Stomach (tissue), 9 donors: ENCODE data around the gene SOX15. TPM values are rescaled to one million over a fixed set of nuclear protein-coding genes. Genes with fewer than 3 reads are reported as not detected.
A peak's percentile ranks its signal among the peaks of the same experiment; 100 is the strongest.

Experiments
- DNase-seq, 2 donors: peaks; one replicate each; pipeline versions ENCODE4 v3.0.0 to v3.0.0-alpha.2; 2013 to 2019
- H3K27ac ChIP-seq, 5 donors: fragments of 200-600 bp in 4 of 5; sonication (generic) in 4 of 5; one replicate each; pipeline ENCODE4 v1.5.1; 2013 to 2019; ENCODE audit warnings: mild to moderate bottlenecking in 1 of 5, moderate library complexity in 1 of 5
- H3K27me3 ChIP-seq, 3 donors: fragments of 200-600 bp; sonication (generic); one replicate each; pipeline ENCODE4 v1.5.1; 2017 to 2019; ENCODE audit warnings: mixed run types in 1 of 3
- H3K36me3 ChIP-seq, 4 donors: fragments of 200-600 bp; sonication (generic); 1 replicate in 3 of 4; 2 replicates in 1 of 4; pipeline ENCODE4 v1.5.1; 2016 to 2019
- H3K4me1 ChIP-seq, 4 donors: fragments of 200-600 bp; sonication (generic); one replicate each; pipeline ENCODE4 v1.5.1; 2016 to 2019
- H3K4me3 ChIP-seq, 4 donors: fragments of 200-600 bp; sonication (generic) in 3 of 4; one replicate each; pipeline ENCODE4 v1.5.1; 2016 to 2019; ENCODE audit warnings: mild to moderate bottlenecking in 1 of 4
- H3K9me3 ChIP-seq, 4 donors: fragments of 200-600 bp; sonication (generic); one replicate each; pipeline ENCODE4 v1.5.1; 2016 to 2019
- EP300 ChIP-seq: sonication (generic); formaldehyde crosslinking; IDR thresholded peaks from one replicate; pipeline ENCODE4 v1.6.1; 2017; ENCODE audit warnings: antibody characterized with exemption
- POLR2A ChIP-seq, 4 donors: fragments of 450-650 bp; IDR thresholded peaks; one replicate each; pipeline ENCODE4 v1.6.1; 2016; ENCODE audit warnings: antibody characterized with exemption in 4 of 4, control low read depth in 2 of 4, mild to moderate bottlenecking in 1 of 4, moderate library complexity in 1 of 4
- POLR2AphosphoS5 ChIP-seq, 3 donors: sonication (generic); formaldehyde crosslinking; IDR thresholded peaks; one replicate each; pipeline ENCODE4 v1.6.1; 2016; ENCODE audit warnings: antibody characterized with exemption in 3 of 3
- WGBS, 5 donors: extraction: QIAGEN DNeasy Blood & Tissue Kit in 3 of 5; methylation state at CpG; one replicate each; pipeline versions ENCODE4 v1.1.5 to v1.1.7; 2013 to 2018; 5-methylcytosine and 5-hydroxymethylcytosine counted together
- intact Hi-C: fragments of 100-400 bp; cut with DNase I; formaldehyde crosslinking; loops from one replicate; pipeline ENCODE4 v1.15.1; 2023; ENCODE audit warnings: low total_unique reads
- polyA plus RNA-seq, 3 donors: library from polyadenylated mRNA; stranded (reverse); fragments of 200-250 nt; gene quantifications; one replicate each; pipeline ENCODE4 v1.2.3, GENCODE V29; 2013
- total RNA-seq, 5 donors: library from RNA; depleted of rRNA; stranded (reverse); fragments of >200 nt; gene quantifications; one replicate each; pipeline versions ENCODE4 v1.1.0 to v1.2.3, GENCODE V29; 2014 to 2016
- TF ChIP-seq, protein P1 (sequence below), 7 experiments: fragments of 450-650 bp in 4 of 7; fragments of 200-600 bp in 3 of 7; sonication (generic) in 3 of 7; IDR thresholded peaks; one replicate each; pipeline ENCODE4 v1.5.1; 2016 to 2019; ENCODE audit warnings: antibody characterized with exemption in 7 of 7, control low read depth in 2 of 7, mild to moderate bottlenecking in 1 of 7
- donor health status: healthy with polysubstance abuse.
- donor health status: Bipolar disorder and iron deficiency.
- donor health status: healthy.

SOX15 gene
- total and polyA plus RNA-seq, 8 donors, result 0.76 to 48.1 (median 1.3) TPM; not detected in 4

DNA sequence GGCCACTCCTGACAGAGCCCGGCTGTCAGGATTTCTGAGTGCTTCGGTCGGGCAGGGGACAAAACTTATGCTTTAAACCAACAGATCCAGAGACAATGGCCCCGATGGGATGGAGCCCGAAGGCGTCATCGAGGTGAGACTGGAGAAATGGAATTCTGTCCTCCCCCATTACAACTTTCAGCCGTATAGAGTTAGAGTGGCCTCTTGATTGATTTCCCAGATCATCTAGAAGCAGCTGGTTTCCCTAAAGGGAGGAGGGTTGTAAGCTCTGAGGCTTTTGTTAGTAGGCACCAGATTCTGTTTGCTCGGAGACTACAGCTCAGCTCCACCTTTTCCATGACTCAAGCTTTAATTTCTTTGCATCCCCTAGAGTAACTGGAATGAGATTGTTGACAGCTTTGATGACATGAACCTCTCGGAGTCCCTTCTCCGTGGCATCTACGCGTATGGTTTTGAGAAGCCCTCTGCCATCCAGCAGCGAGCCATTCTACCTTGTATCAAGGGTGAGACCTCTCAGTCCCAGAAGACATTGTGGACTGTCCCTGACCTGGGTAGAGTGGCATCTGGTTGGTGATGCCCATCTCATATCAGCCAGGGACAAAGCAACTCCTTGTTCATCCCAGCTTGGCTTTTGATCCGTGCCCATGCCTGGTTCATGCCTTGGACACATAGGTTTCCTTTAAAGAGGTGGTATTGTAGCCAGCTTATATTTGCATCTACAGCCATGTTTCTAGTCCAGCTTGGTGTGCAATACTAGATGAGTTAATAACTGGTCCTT, 15.5 kb downstream of the SOX15 start:
- H3K4me3 ChIP-seq, result peak overlapping the region; percentile 94 to 100 (median 99)
- intact Hi-C loops, result no loop called here
- 11 to 25% (median 16%) methylated on average over 14 to 15 of the region's 15 CpGs for WGBS, 5 donors
- TF ChIP-seq, protein P1, sequence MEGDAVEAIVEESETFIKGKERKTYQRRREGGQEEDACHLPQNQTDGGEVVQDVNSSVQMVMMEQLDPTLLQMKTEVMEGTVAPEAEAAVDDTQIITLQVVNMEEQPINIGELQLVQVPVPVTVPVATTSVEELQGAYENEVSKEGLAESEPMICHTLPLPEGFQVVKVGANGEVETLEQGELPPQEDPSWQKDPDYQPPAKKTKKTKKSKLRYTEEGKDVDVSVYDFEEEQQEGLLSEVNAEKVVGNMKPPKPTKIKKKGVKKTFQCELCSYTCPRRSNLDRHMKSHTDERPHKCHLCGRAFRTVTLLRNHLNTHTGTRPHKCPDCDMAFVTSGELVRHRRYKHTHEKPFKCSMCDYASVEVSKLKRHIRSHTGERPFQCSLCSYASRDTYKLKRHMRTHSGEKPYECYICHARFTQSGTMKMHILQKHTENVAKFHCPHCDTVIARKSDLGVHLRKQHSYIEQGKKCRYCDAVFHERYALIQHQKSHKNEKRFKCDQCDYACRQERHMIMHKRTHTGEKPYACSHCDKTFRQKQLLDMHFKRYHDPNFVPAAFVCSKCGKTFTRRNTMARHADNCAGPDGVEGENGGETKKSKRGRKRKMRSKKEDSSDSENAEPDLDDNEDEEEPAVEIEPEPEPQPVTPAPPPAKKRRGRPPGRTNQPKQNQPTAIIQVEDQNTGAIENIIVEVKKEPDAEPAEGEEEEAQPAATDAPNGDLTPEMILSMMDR (IDR thresholded peaks at IDR 0.05), result no peak
- no peak for TF ChIP-seq EP300
- peak in 1 of 3 donors; percentile 7 for TF ChIP-seq POLR2AphosphoS5 (IDR thresholded peaks at IDR 0.05)
- TF ChIP-seq POLR2A (IDR thresholded peaks at IDR 0.05), result no peak
- H3K4me1 ChIP-seq, result peaks cover 39 to 69% (median 53%) of the 10 kb centered on the region in 4 donors
- DNase-seq, result no peak
- peak overlapping the region; percentile 97 to 100 (median 99) for H3K27ac ChIP-seq
- peaks cover 55 to 81% (median 75%) of the 10 kb centered on the region in 4 donors for H3K36me3 ChIP-seq
- H3K9me3 ChIP-seq, result no peaks in the 10 kb centered on the region
- H3K27me3 ChIP-seq, result no peaks in the 10 kb centered on the region

DNA sequence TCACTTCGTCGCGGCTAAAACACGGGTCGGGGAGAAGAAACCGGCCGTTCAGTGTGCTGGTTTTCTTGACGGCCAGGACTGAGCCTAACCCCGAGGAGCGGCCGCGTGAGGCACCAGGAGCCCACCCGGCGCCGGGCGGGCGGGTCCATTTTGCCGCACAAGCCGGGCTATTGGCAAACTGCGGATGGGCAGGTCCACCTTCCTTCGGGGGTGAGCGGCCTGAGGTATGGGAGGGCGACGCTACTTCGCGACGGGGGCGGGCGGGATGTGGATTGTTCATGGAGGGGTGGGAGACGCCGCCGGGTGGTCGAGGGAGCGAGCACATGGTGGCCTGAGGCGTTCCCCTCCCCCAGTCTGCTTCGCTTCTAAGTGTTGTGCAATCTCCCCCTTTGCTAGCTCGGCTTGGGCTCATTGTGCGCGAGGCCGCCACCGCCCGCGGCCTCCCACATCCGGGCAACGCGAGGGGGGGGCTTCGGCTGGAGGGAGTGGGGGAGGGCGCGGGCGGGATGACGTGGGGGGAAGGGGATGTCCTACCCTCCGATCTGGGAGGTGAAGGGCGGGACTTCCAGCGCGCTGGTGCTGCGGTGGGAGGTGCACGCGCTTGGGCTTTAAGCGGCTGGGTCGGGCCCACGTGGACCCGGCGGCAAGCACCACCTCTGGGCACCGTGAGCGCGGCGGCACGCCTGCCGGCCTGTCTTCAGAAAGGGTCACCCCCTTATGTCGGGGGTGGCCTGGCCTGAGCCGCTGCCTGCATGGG, 16.4 kb downstream of the SOX15 start:
- TF ChIP-seq POLR2A (IDR thresholded peaks at IDR 0.05) (no peak), POLR2AphosphoS5 (IDR thresholded peaks at IDR 0.05) (peak; percentile 73 to 90 (median 82)), EP300 (no peak)
- TF ChIP-seq, protein P1 (IDR thresholded peaks at IDR 0.05), result no peak
- peaks cover 31 to 60% (median 44%) of the 10 kb centered on the region in 4 donors for H3K4me1 ChIP-seq

DNA sequence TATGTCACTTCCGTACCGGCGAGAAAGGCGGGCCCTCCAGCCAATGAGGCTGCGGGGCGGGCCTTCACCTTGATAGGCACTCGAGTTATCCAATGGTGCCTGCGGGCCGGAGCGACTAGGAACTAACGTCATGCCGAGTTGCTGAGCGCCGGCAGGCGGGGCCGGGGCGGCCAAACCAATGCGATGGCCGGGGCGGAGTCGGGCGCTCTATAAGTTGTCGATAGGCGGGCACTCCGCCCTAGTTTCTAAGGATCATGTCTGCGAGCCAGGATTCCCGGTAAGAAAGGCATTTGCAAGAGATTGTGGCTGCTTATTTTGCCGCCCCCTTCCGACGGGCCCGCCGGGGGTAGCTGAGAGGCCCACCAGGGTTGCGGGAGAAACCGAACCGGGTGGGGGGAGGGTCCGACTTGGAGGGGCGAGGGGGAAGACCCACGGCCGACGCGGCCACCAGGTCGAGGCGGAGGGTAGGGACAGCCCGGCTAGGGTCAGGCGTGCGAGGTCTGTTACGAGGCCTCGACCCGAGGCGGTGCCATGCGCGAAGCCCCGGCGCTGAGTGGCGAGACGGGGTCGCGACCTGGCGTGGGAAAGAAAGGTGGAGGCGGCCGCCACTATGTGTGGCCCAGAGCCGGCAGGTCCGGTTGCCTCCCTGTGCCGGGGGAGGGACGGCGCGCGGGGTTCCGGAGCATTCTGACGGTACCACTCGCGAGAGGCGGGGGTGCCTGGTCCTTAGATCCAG, 17.1 kb downstream of the SOX15 start:
- TF ChIP-seq EP300 (no peak), POLR2AphosphoS5 (IDR thresholded peaks at IDR 0.05) (peak; percentile 85 to 100 (median 99)), POLR2A (IDR thresholded peaks at IDR 0.05) (peak in 2 of 4 donors; percentile 97)
- TF ChIP-seq, protein P1 (IDR thresholded peaks at IDR 0.05), result peak in 1 of 7 experiments; percentile 24
- H3K4me3 ChIP-seq, result peak overlapping the region; percentile 94 to 100 (median 99)
- peak overlapping the region; percentile 97 to 100 (median 99) for H3K27ac ChIP-seq
- no peaks in the 10 kb centered on the region for H3K9me3 ChIP-seq
- intact Hi-C loops, result no loop called here
- WGBS, 5 donors, result 0 to 1% (median 1%) methylated on average over 39 to 73 of the region's 73 CpGs
- H3K36me3 ChIP-seq, result peaks cover 43 to 79% (median 72%) of the 10 kb centered on the region in 4 donors
- H3K27me3 ChIP-seq, result no peaks in the 10 kb centered on the region
- peaks cover 31 to 53% (median 41%) of the 10 kb centered on the region in 4 donors for H3K4me1 ChIP-seq
- peak; percentile 100 for DNase-seq

More for the DNA sequence above, 16.4 kb downstream of the SOX15 start:
- Histone ChIP-seq H3K4me3 (peak overlapping the region; percentile 94 to 100 (median 99)), H3K27me3 (no peaks in the 10 kb centered on the region), H3K27ac (peak overlapping the region; percentile 97 to 100 (median 99)), H3K9me3 (no peaks in the 10 kb centered on the region), H3K36me3 (peaks cover 50 to 82% (median 75%) of the 10 kb centered on the region in 4 donors)
- intact Hi-C loops, result no loop called here
- peak; percentile 86 to 97 for DNase-seq
- WGBS, 5 donors, result 0 to 1% (median 0%) methylated on average over 38 to 71 of the region's 71 CpGs

DNA sequence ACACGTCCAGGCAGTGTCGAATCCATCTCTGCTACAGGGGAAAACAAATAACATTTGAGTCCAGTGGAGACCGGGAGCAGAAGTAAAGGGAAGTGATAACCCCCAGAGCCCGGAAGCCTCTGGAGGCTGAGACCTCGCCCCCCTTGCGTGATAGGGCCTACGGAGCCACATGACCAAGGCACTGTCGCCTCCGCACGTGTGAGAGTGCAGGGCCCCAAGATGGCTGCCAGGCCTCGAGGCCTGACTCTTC, 17.6 kb downstream of the SOX15 start:
- Histone ChIP-seq H3K4me3 (peak overlapping the region; percentile 33 to 98 (median 72)), H3K27me3 (no peaks in the 10 kb centered on the region), H3K27ac (peak overlapping the region; percentile 87 to 100 (median 99)), H3K36me3 (peaks cover 42 to 79% (median 72%) of the 10 kb centered on the region in 4 donors), H3K4me1 (peaks cover 31 to 48% (median 39%) of the 10 kb centered on the region in 4 donors), H3K9me3 (no peaks in the 10 kb centered on the region)
- no peak for DNase-seq
- WGBS, 5 donors, result 0 to 2% (median 1%) methylated on average over 7 to 11 of the region's 11 CpGs
- intact Hi-C loops, result no loop called here
- TF ChIP-seq, protein P1 (IDR thresholded peaks at IDR 0.05), result no peak
- peak in 2 of 3 donors; percentile 13 to 86 for TF ChIP-seq POLR2AphosphoS5 (IDR thresholded peaks at IDR 0.05)
